H9 (cell line): ENCODE measurements around the gene ELANE. TPM values are rescaled to one million over a fixed set of nuclear protein-coding genes. Genes with fewer than 3 reads are reported as not detected.

Source experiments
- DNase-seq: peaks from one replicate; pipeline ENCODE4 v3.0.0-alpha.2; 2017
- H2AFZ ChIP-seq: one replicate; pipeline ENCODE4 v1.6.1; 2013; ENCODE audit warnings: mild to moderate bottlenecking, low read length, control low read depth, moderate library complexity
- H2AK5ac ChIP-seq: 2 replicates; pipeline ENCODE4 v1.6.1; 2013; ENCODE audit warnings: low read length, control low read depth, mixed read lengths; ENCODE audit not compliant: insufficient read length
- H2BK120ac ChIP-seq: one replicate; pipeline ENCODE4 v1.6.1; 2013; ENCODE audit warnings: low read depth, mild to moderate bottlenecking, low read length, control low read depth, inconsistent platforms; ENCODE audit not compliant: poor library complexity, severe bottlenecking
- H2BK12ac ChIP-seq: 2 replicates; pipeline ENCODE4 v1.6.1; 2013; ENCODE audit warnings: low read length, control low read depth, mixed read lengths, low read depth; ENCODE audit not compliant: insufficient read length
- H2BK15ac ChIP-seq: 2 replicates; pipeline ENCODE4 v1.6.1; 2013; ENCODE audit warnings: low read depth, low read length, control low read depth
- H2BK20ac ChIP-seq: one replicate; pipeline ENCODE4 v1.6.1; 2013; ENCODE audit warnings: low read depth, mild to moderate bottlenecking, low read length, control low read depth, inconsistent platforms; ENCODE audit not compliant: poor library complexity, severe bottlenecking
- H2BK5ac ChIP-seq: 2 replicates; pipeline ENCODE4 v1.6.1; 2013; ENCODE audit warnings: low read length, control low read depth, mixed read lengths; ENCODE audit not compliant: insufficient read length
- H3K14ac ChIP-seq: 2 replicates; pipeline ENCODE4 v1.6.1; 2013; ENCODE audit warnings: low read length, control low read depth; ENCODE audit not compliant: insufficient read depth
- H3K18ac ChIP-seq: 2 replicates; pipeline ENCODE4 v1.6.1; 2013; ENCODE audit warnings: low read depth, mild to moderate bottlenecking, mixed read lengths, low read length, control low read depth; ENCODE audit not compliant: insufficient read length
- H3K23ac ChIP-seq: 2 replicates; pipeline ENCODE4 v1.6.1; 2013; ENCODE audit warnings: low read length, control low read depth, mixed read lengths, low read depth; ENCODE audit not compliant: insufficient read length
- H3K23me2 ChIP-seq: 2 replicates; pipeline ENCODE4 v1.6.1; 2013; ENCODE audit warnings: low read depth, mild to moderate bottlenecking, mixed read lengths, low read length, control low read depth; ENCODE audit not compliant: insufficient read length, poor library complexity, severe bottlenecking
- H3K27ac ChIP-seq: 2 replicates; pipeline ENCODE4 v1.5.1; 2013; ENCODE audit warnings: low read length, control low read depth, mixed read lengths, low read depth; ENCODE audit not compliant: insufficient read length
- H3K27me3 ChIP-seq: 2 replicates; pipeline ENCODE4 v1.6.1; 2013; ENCODE audit warnings: low read length, control low read depth, inconsistent platforms; ENCODE audit not compliant: insufficient read depth
- H3K4ac ChIP-seq: 2 replicates; pipeline ENCODE4 v1.6.1; 2013; ENCODE audit warnings: low read depth, mild to moderate bottlenecking, control low read depth, inconsistent platforms, low read length, moderate library complexity
- H3K4me1 ChIP-seq: 2 replicates; pipeline ENCODE4 v1.6.1; 2013; ENCODE audit warnings: low read length, control low read depth, inconsistent platforms; ENCODE audit not compliant: insufficient read depth
- H3K4me2 ChIP-seq: 2 replicates; pipeline ENCODE4 v1.6.1; 2013; ENCODE audit warnings: low read length, control low read depth, mixed read lengths; ENCODE audit not compliant: insufficient read length, insufficient read depth
- H3K56ac ChIP-seq: 2 replicates; pipeline ENCODE4 v1.6.1; 2013; ENCODE audit warnings: low read depth, mild to moderate bottlenecking, mixed read lengths, low read length, control low read depth; ENCODE audit not compliant: insufficient read length
- H3K79me1 ChIP-seq: 2 replicates; pipeline ENCODE4 v1.6.1; 2013; ENCODE audit warnings: low read depth, mild to moderate bottlenecking, moderate library complexity, low read length, control low read depth, inconsistent platforms; ENCODE audit not compliant: insufficient read depth, poor library complexity, severe bottlenecking
- H3K79me2 ChIP-seq: 2 replicates; pipeline ENCODE4 v1.6.1; 2013; ENCODE audit warnings: low read length, control low read depth, inconsistent platforms; ENCODE audit not compliant: insufficient read depth
- H3K9ac ChIP-seq: 2 replicates; pipeline ENCODE4 v1.6.1; 2013; ENCODE audit warnings: low read length, control low read depth, mixed read lengths; ENCODE audit not compliant: insufficient read length; ENCODE audit errors: extremely low read depth
- H3K9me3 ChIP-seq: one replicate; pipeline ENCODE4 v1.6.1; 2013; ENCODE audit warnings: low read depth, low read length, inconsistent platforms; ENCODE audit not compliant: control insufficient read depth
- H3T11ph ChIP-seq: one replicate; pipeline ENCODE4 v1.6.1; 2013; ENCODE audit warnings: mild to moderate bottlenecking, low read length, control low read depth, inconsistent platforms
- H4K20me1 ChIP-seq: one replicate; pipeline ENCODE4 v1.6.1; 2013; ENCODE audit not compliant: control insufficient read depth, insufficient read length, insufficient read depth
- H4K5ac ChIP-seq: 2 replicates; pipeline ENCODE4 v1.6.1; 2013; ENCODE audit warnings: low read depth, mild to moderate bottlenecking, mixed read lengths, low read length, control low read depth; ENCODE audit not compliant: insufficient read length
- H4K8ac ChIP-seq: replicated peaks from 2 replicates; pipeline ENCODE4 v1.6.1; 2013; ENCODE audit warnings: low read length, control low read depth, mixed read lengths, low read depth; ENCODE audit not compliant: insufficient read length
- H4K91ac ChIP-seq: 2 replicates; pipeline ENCODE4 v1.6.1; 2013; ENCODE audit warnings: low read depth, mild to moderate bottlenecking, moderate library complexity, mixed read lengths, low read length, control low read depth; ENCODE audit not compliant: insufficient read length
- H3K27ac Mint-ChIP-seq, 3 experiments: 2 replicates in 2 of 3; 3 replicates in 1 of 3; pipeline ENCODE4 v1.8.0; 2020 to 2021; ENCODE audit warnings: mixed read lengths in 3 of 3, mild to moderate bottlenecking in 1 of 3, moderate library complexity in 1 of 3
- H3K27me3 Mint-ChIP-seq: 2 replicates; pipeline ENCODE4 v1.8.0; 2021; ENCODE audit warnings: low read depth, mild to moderate bottlenecking, moderate library complexity, mixed read lengths
- H3K36me3 Mint-ChIP-seq, 3 experiments: 2 replicates in 2 of 3; 3 replicates in 1 of 3; pipeline ENCODE4 v1.8.0; 2020 to 2021; ENCODE audit warnings: low read depth in 3 of 3, mixed read lengths in 3 of 3; ENCODE audit not compliant: insufficient read depth in 1 of 3
- H3K4me1 Mint-ChIP-seq, 2 experiments: 2 replicates each; pipeline ENCODE4 v1.8.0; 2020; ENCODE audit warnings: mixed read lengths in 2 of 2
- H3K4me3 Mint-ChIP-seq, 2 experiments: 2 replicates in 1 of 2; 3 replicates in 1 of 2; pipeline ENCODE4 v1.8.0; 2020 to 2021; ENCODE audit warnings: mild to moderate bottlenecking in 2 of 2, mixed read lengths in 2 of 2, moderate library complexity in 1 of 2
- H3K9me3 Mint-ChIP-seq, 2 experiments: 2 replicates in 1 of 2; 3 replicates in 1 of 2; pipeline ENCODE4 v1.8.0; 2020; ENCODE audit warnings: mild to moderate bottlenecking in 2 of 2, mixed read lengths in 2 of 2, moderate library complexity in 1 of 2
- WGBS: extraction: QIAGEN DNeasy Blood & Tissue Kit; methylation state at CpG from one replicate; pipeline ENCODE4 v1.1.7; 2013; ENCODE audit warnings: missing lambda C conversion rate, low lambda C conversion rate, mixed read lengths; ENCODE audit not compliant: insufficient read length; ENCODE audit errors: extremely low coverage; 5-methylcytosine and 5-hydroxymethylcytosine counted together
- total RNA-seq: library from RNA; stranded (reverse); gene quantifications from 2 replicates; pipeline ENCODE4 v1.2.1, GENCODE V29; 2021
- TF ChIP-seq, protein P1 (sequence below): fragments of 200-600 bp; sonication (generic); conservative IDR thresholded peaks from 3 replicates; pipeline ENCODE4 v1.8.0; 2021; ENCODE audit warnings: antibody characterized with exemption, mild to moderate bottlenecking

The ELANE gene
- total RNA-seq, 1 experiment from 2014 or later, result not detected

DNA sequence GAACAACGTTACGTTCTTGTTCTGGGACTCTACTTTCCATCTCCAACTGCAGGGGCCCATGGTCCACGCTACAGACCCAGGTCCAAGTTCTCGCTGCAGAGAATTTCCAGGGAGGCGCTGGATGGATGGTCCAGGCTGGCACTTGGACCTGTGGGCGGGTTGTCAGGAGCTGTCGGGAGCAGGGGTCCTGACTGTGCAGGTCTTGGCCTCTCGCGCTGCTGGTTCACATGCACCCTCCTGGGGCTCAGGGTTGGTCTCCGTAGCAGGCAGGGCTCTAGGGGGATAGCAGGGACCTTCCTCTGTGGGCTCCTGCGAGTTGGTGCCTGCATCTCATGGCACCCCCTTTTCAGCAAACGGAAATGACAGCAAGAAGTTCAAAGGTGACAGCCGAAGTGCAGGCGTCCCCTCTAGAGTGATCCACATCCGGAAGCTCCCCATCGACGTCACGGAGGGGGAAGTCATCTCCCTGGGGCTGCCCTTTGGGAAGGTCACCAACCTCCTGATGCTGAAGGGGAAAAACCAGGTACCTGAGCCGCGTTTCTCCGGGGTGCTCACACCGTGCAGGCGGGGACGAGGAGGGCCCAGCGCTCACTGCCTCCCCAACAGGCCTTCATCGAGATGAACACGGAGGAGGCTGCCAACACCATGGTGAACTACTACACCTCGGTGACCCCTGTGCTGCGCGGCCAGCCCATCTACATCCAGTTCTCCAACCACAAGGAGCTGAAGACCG lies 48.3 kb upstream of the ELANE start:
- Histone ChIP-seq H3K4ac (no peak overlapping the region), H3K9ac (no peak overlapping the region), H3K56ac (no peak overlapping the region), H4K20me1 (peaks cover 4% of the 10 kb centered on the region), H3K4me2 (no peak overlapping the region), H2BK120ac (no peak overlapping the region), H3K14ac (no peak overlapping the region), H4K5ac (no peak overlapping the region), H3K23me2 (peaks cover 5% of the 10 kb centered on the region), H3K79me2 (peaks cover 56% of the 10 kb centered on the region; the same call in 1 of the 2 replicates), H4K91ac (no peak overlapping the region), H3K18ac (no peak overlapping the region), H2BK5ac (no peak overlapping the region), H3K4me1 (no peaks in the 10 kb centered on the region; the same call in 1 of the 2 replicates), H2AFZ (no peak overlapping the region), H2BK15ac (no peak overlapping the region), H3K9me3 (no peaks in the 10 kb centered on the region), H3T11ph (no peak overlapping the region), H3K27ac (no peak overlapping the region), H2BK12ac (no peak overlapping the region), H3K79me1 (peaks cover 13% of the 10 kb centered on the region), H3K27me3 (no peaks in the 10 kb centered on the region), H2AK5ac (no peak overlapping the region), H3K23ac (no peak overlapping the region), H2BK20ac (no peak overlapping the region), H4K8ac (no peak overlapping the region)
- WGBS, result no CpG with 5 or more reads among the region's 31 CpGs
- peaks cover 59 to 82% (median 78%) of the 10 kb centered on the region in 3 experiments for H3K36me3 Mint-ChIP-seq
- peaks cover 23 to 36% of the 10 kb centered on the region in 2 experiments for H3K4me1 Mint-ChIP-seq
- H3K4me3 Mint-ChIP-seq, result no peak overlapping the region; a peak in 1 of 5 replicates
- peak overlapping the region in 1 of 3 experiments; percentile 68; a peak in 2 of 7 replicates for H3K27ac Mint-ChIP-seq
- H3K9me3 Mint-ChIP-seq, result no peaks in the 10 kb centered on the region; a peak in 1 of 5 replicates
- no peaks in the 10 kb centered on the region for H3K27me3 Mint-ChIP-seq
- TF ChIP-seq, protein P1, sequence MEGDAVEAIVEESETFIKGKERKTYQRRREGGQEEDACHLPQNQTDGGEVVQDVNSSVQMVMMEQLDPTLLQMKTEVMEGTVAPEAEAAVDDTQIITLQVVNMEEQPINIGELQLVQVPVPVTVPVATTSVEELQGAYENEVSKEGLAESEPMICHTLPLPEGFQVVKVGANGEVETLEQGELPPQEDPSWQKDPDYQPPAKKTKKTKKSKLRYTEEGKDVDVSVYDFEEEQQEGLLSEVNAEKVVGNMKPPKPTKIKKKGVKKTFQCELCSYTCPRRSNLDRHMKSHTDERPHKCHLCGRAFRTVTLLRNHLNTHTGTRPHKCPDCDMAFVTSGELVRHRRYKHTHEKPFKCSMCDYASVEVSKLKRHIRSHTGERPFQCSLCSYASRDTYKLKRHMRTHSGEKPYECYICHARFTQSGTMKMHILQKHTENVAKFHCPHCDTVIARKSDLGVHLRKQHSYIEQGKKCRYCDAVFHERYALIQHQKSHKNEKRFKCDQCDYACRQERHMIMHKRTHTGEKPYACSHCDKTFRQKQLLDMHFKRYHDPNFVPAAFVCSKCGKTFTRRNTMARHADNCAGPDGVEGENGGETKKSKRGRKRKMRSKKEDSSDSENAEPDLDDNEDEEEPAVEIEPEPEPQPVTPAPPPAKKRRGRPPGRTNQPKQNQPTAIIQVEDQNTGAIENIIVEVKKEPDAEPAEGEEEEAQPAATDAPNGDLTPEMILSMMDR, result no peak
- DNase-seq, result peak; percentile 27
